ENCODE results near the gene FLAD1. TPM values are rescaled to one million over a fixed set of nuclear protein-coding genes. Genes with fewer than 3 reads are reported as not detected.

FLAD1 gene
- total and polyA plus RNA-seq, 2 of the 4 experiments (the other 2 are of a cell fraction), result 26.3 to 37.3 TPM

GRCh38 chr1:155009742-155010141, 26.6 kb downstream of the FLAD1 start:
- Histone ChIP-seq H2AK9ac (replicated peaks; ENCODE audit: low read depth, low read length, poor library complexity) (no peak overlapping the region), H3K18ac (ENCODE audit: low read depth, low read length) (no peak overlapping the region), H3K36me3 (ENCODE audit: control insufficient read depth, insufficient read depth, low read length) (peaks cover 10% of the 10 kb centered on the region), H3K4me3 (ENCODE audit: insufficient read depth, low read depth, low read length) (no peak overlapping the region), H3K27me3 (ENCODE audit: control insufficient read depth, insufficient read depth, low read length) (no peaks in the 10 kb centered on the region), H4K5ac (ENCODE audit: low read depth, low read length) (no peak overlapping the region), H2AK5ac (ENCODE audit: low read depth, low read length) (peak overlapping the region; percentile 9; the same call in 1 of the 2 replicates), H3K27ac (ENCODE audit: insufficient read depth, low read length) (no peak overlapping the region), H2BK20ac (ENCODE audit: low read depth, low read length) (no peak overlapping the region), H2BK5ac (ENCODE audit: low read depth, low read length, poor library complexity, severe bottlenecking) (no peak overlapping the region), H3K23ac (ENCODE audit: low read depth, low read length) (no peak overlapping the region), H3K9ac (ENCODE audit: low read depth, low read length) (no peak overlapping the region), H3K4ac (ENCODE audit: low read depth, low read length) (no peak overlapping the region), H3K9me1 (ENCODE audit: insufficient read depth, low read length) (peaks cover 6% of the 10 kb centered on the region; the same call in 1 of the 2 replicates), H2AFZ (replicated peaks; ENCODE audit: low read length, poor library complexity) (no peak overlapping the region), H2BK120ac (ENCODE audit: low read depth, low read length) (no peak overlapping the region), H4K8ac (ENCODE audit: low read depth in 2 of 2, low read length in 2 of 2) (no peak overlapping the region), H3K4me2 (ENCODE audit: low read depth, low read length) (no peak overlapping the region), H4K20me1 (ENCODE audit: insufficient read depth, low read length) (peaks cover 19% of the 10 kb centered on the region), H3K4me1 (ENCODE audit: control insufficient read depth, insufficient read depth, low read length) (peaks cover 10% of the 10 kb centered on the region), H3K14ac (replicated peaks; ENCODE audit: low read depth, low read length) (no peak overlapping the region), H4K91ac (ENCODE audit: insufficient read depth, low read depth, low read length) (no peak overlapping the region), H2BK15ac (ENCODE audit: low read depth, low read length) (no peak overlapping the region), H3K79me1 (ENCODE audit: low read depth in 1 of 2, low read length in 2 of 2) (peaks cover 0 to 51% of the 10 kb centered on the region in 2 experiments; a peak in 3 of 4 replicates), H3K56ac (ENCODE audit: extremely low read depth, insufficient read depth, low read length) (no peak overlapping the region), H3K9me3 (ENCODE audit: control insufficient read depth, insufficient read depth, low read length) (no peaks in the 10 kb centered on the region)
- dilution Hi-C loops (cut with HindIII; ENCODE audit: low sequenced_read_pairs, unreplicated experiment) (no loop called here), intact Hi-C loops (cut with micrococcal nuclease) (no loop called here), in situ Hi-C loops (cut with MboI; ENCODE audit: low sequenced_read_pairs) (no loop called here)
- TF ChIP-seq BHLHE40 (IDR thresholded peaks at IDR 0.05; ENCODE audit: low read depth, low read length) (no peak), CEBPB (IDR thresholded peaks at IDR 0.05; ENCODE audit: low read depth, low read length) (no peak), ELK1 (IDR thresholded peaks at IDR 0.05; ENCODE audit: borderline replicate concordance, low read depth, low read length) (no peak)
- ChIA-PET CTCF (no interaction called here), POLR2A (ENCODE audit: unreplicated experiment) (no interaction called here)
- no peak for ATAC-seq (ENCODE audit: low read depth)
- no TSS peak for BruUV-seq (replicated peaks)
- no peak for DNase-seq
- WGBS, 2 experiments (ENCODE audit: extremely low coverage in 2 of 2, insufficient read length in 1 of 2), result 100% methylated on average over 2 of the region's 5 CpGs; no CpG with 5 or more reads in 1 of the 2 experiments
